ENCODE measurements around the gene SLC25A25. TPM values are rescaled to one million over a fixed set of nuclear protein-coding genes. Genes with fewer than 3 reads are reported as not detected.
A peak's percentile ranks its signal among the peaks of the same experiment; 100 is the strongest.

Gene SLC25A25
- total and polyA plus RNA-seq, 9 of the 15 experiments (the other 6 are each of a cell fraction or from before 2014, with no cell fraction given), result 0.07 to 35.9 (median 23.2) TPM

DNA sequence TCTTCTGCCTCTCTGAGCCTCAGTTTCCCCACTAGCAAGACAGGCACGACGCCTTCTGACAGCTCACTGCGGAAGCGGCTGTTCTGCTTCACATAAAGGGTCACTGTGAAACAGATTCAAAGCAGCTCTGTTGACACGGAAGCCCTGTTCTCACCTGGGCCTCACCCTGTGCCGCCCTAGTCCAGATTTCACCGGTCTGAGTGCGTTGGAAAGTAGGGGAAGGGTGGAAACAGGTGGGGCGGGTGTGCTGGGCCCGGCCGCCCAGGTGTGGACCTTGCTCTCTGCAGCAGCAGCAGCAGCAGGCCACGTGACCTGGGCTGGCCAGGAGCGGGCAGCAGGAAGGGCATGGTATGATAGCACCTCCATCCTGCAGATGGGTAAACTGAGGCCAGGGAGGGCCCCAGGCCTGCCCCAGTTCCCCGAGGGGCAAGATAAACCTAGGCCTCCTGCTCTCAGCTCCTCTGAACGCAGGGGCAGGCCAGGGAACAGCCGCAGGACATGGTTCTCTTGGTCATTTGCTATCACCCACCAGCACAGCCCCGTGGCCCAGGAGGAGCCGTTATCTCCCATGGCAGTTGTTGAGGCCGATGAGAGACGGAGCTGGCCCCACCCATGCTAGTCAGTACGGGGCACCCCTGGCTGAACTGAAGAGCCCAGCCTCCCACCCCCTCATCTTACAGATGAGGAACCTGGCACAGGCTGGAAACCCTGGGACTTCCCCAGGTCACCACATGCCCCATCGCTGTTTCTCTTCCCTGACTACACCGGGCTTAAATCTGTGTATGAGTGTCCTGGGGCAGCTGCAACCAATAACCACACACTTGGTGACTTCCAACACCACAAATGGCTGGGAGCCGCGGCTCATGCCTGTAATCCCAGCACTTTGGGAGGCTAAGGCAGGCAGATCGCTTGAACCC lies 47.4 kb downstream of the SLC25A25 start (continued):
- TF ChIP-seq, protein P1, sequence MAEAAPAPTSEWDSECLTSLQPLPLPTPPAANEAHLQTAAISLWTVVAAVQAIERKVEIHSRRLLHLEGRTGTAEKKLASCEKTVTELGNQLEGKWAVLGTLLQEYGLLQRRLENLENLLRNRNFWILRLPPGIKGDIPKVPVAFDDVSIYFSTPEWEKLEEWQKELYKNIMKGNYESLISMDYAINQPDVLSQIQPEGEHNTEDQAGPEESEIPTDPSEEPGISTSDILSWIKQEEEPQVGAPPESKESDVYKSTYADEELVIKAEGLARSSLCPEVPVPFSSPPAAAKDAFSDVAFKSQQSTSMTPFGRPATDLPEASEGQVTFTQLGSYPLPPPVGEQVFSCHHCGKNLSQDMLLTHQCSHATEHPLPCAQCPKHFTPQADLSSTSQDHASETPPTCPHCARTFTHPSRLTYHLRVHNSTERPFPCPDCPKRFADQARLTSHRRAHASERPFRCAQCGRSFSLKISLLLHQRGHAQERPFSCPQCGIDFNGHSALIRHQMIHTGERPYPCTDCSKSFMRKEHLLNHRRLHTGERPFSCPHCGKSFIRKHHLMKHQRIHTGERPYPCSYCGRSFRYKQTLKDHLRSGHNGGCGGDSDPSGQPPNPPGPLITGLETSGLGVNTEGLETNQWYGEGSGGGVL (CRISPR knock-in tag; IDR thresholded peaks at IDR 0.05), result no peak
- TF ChIP-seq, protein P2, sequence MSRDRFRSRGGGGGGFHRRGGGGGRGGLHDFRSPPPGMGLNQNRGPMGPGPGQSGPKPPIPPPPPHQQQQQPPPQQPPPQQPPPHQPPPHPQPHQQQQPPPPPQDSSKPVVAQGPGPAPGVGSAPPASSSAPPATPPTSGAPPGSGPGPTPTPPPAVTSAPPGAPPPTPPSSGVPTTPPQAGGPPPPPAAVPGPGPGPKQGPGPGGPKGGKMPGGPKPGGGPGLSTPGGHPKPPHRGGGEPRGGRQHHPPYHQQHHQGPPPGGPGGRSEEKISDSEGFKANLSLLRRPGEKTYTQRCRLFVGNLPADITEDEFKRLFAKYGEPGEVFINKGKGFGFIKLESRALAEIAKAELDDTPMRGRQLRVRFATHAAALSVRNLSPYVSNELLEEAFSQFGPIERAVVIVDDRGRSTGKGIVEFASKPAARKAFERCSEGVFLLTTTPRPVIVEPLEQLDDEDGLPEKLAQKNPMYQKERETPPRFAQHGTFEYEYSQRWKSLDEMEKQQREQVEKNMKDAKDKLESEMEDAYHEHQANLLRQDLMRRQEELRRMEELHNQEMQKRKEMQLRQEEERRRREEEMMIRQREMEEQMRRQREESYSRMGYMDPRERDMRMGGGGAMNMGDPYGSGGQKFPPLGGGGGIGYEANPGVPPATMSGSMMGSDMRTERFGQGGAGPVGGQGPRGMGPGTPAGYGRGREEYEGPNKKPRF (IDR thresholded peaks at IDR 0.05; ENCODE audit: low read depth, low read length), result no peak
- TF ChIP-seq TBP (optimal IDR thresholded peaks at IDR 0.05; ENCODE audit: low read depth, low read length) (peak; percentile 35), TCF3 (CRISPR knock-in tag; IDR thresholded peaks at IDR 0.05) (peak; percentile 99), ZNF347 (CRISPR knock-in tag; IDR thresholded peaks at IDR 0.05; ENCODE audit: low read depth) (no peak), KLF1 (tag; IDR thresholded peaks at IDR 0.05) (peak; percentile 45; the same call in 1 of the 2 replicates), MAZ (CRISPR knock-in tag; conservative IDR thresholded peaks at IDR 0.05 in 1 of 2, IDR thresholded peaks at IDR 0.05 in 1 of 2) (peak; percentile 65 to 74; a peak in 3 of 4 replicates), JUND (IDR thresholded peaks at IDR 0.05; ENCODE audit: borderline replicate concordance, low read depth, low read length) (peak; percentile 76), JUND (tag; IDR thresholded peaks at IDR 0.05; ENCODE audit: borderline replicate concordance, low read depth, low read length) (peak; percentile 50; the same call in 1 of the 3 replicates), NBN (IDR thresholded peaks at IDR 0.05; ENCODE audit: low read depth) (0 out of 2 replicates have a peak, but pooled peaks have one; percentile 55), ETV6 (IDR thresholded peaks at IDR 0.05; ENCODE audit: borderline replicate concordance in 1 of 2, low read depth in 2 of 2, low read length in 1 of 2) (no peak; a peak in 2 of 4 replicates), ETV6 (CRISPR knock-in tag; IDR thresholded peaks at IDR 0.05; ENCODE audit: borderline replicate concordance) (no peak), HDGF (IDR thresholded peaks at IDR 0.05) (no peak), CREM (IDR thresholded peaks at IDR 0.05; ENCODE audit: low read depth) (peak; percentile 80)
- TF ChIP-seq, protein P3, sequence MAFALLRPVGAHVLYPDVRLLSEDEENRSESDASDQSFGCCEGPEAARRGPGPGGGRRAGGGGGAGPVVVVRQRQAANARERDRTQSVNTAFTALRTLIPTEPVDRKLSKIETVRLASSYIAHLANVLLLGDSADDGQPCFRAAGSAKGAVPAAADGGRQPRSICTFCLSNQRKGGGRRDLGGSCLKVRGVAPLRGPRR (CRISPR knock-in tag; IDR thresholded peaks at IDR 0.05), result no peak
- TF ChIP-seq, protein P4, sequence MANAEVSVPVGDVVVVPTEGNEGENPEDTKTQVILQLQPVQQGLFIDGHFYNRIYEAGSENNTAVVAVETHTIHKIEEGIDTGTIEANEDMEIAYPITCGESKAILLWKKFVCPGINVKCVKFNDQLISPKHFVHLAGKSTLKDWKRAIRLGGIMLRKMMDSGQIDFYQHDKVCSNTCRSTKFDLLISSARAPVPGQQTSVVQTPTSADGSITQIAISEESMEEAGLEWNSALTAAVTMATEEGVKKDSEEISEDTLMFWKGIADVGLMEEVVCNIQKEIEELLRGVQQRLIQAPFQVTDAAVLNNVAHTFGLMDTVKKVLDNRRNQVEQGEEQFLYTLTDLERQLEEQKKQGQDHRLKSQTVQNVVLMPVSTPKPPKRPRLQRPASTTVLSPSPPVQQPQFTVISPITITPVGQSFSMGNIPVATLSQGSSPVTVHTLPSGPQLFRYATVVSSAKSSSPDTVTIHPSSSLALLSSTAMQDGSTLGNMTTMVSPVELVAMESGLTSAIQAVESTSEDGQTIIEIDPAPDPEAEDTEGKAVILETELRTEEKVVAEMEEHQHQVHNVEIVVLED (CRISPR knock-in tag; IDR thresholded peaks at IDR 0.05), result no peak
- TF ChIP-seq, protein P5, sequence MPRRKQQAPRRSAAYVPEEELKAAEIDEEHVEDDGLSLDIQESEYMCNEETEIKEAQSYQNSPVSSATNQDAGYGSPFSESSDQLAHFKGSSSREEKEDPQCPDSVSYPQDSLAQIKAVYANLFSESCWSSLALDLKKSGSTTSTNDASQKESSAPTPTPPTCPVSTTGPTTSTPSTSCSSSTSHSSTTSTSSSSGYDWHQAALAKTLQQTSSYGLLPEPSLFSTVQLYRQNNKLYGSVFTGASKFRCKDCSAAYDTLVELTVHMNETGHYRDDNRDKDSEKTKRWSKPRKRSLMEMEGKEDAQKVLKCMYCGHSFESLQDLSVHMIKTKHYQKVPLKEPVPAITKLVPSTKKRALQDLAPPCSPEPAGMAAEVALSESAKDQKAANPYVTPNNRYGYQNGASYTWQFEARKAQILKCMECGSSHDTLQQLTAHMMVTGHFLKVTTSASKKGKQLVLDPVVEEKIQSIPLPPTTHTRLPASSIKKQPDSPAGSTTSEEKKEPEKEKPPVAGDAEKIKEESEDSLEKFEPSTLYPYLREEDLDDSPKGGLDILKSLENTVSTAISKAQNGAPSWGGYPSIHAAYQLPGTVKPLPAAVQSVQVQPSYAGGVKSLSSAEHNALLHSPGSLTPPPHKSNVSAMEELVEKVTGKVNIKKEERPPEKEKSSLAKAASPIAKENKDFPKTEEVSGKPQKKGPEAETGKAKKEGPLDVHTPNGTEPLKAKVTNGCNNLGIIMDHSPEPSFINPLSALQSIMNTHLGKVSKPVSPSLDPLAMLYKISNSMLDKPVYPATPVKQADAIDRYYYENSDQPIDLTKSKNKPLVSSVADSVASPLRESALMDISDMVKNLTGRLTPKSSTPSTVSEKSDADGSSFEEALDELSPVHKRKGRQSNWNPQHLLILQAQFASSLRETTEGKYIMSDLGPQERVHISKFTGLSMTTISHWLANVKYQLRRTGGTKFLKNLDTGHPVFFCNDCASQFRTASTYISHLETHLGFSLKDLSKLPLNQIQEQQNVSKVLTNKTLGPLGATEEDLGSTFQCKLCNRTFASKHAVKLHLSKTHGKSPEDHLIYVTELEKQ (CRISPR knock-in tag; IDR thresholded peaks at IDR 0.05), result no peak
